HG02588 (cell line): ENCODE data around the gene FBXW11.
"Not testable (repeated sequence)": the region's sequence is repeated elsewhere in the genome, so short reads cannot be mapped to it uniquely, and the experiment has no call there.

Source experiments
- ATAC-seq: cut with Tn5 transposase; IDR thresholded peaks from one replicate; pipeline ENCODE4 v1.9.1; 2021; ENCODE audit warnings: mild to moderate bottlenecking, moderate library complexity; ENCODE audit not compliant: unreplicated experiment

FBXW11 gene

GRCh38 chr5:171956314-171956713, 50.1 kb downstream of the FBXW11 start:
- no peak for ATAC-seq

- no peak for ATAC-seq
Observed at GRCh38 chr5:171955761-171956160, 50.7 kb downstream of the FBXW11 start.

- no peak for ATAC-seq
Observed at GRCh38 chr5:171954721-171955120, 51.7 kb downstream of the FBXW11 start.

DNA sequence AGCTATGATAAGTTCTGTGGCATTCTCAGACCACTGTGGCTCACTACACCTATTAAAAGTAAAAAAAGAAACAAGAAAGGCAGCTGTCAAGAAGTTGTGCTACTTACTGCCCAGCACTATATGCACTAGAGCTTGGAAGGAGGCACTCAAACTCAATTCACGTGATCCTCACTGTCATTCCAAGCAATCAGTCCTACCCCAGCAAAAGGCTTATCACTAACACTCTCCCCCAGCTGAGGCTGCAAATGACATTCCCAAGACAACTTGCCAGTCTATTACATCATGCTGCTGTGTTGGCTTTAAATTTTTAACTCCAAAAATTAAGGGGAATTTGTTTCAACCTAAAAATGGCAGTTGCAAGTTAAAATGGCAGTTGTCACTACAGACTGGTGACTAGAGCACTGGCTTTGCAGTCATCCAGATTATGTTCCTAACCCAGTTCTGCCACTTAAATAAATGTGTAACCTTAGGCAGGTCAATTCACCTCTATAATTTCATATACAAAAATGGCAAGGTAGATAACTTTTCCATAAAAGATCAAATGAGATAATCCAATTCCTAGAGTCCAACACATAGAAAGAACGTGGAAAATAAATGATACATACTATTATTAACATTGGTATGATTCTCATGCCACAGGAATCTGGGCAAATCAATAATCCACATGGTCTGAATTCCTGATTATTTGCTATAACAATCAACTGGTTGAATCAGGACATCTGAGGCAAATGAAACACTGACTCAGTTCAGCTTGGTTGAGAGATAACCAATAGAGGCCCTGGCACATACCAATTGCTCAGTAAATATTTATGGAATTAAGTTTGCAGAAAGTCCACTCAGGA, 52.4 kb downstream of the FBXW11 start:
- ATAC-seq = no peak

DNA sequence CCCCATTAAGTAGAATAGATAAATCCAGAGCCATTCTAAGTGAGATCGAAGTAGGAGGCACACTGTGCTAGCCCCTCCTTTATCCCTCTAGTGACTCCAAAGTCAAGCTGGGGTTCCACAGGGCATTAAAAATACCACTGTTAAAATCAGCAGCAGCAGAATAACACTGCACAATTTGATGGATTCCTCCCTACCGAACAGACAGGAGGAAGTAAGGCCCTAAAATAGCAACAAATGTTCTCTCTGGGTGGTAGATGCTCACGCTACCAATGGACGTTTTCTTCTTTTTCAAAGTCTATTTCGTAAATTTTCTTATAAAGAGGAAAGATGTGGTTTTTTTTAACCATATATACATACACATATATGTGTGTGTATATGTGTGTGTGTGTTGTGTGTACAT, 54.4 kb downstream of the FBXW11 start:
- ATAC-seq = no peak

DNA sequence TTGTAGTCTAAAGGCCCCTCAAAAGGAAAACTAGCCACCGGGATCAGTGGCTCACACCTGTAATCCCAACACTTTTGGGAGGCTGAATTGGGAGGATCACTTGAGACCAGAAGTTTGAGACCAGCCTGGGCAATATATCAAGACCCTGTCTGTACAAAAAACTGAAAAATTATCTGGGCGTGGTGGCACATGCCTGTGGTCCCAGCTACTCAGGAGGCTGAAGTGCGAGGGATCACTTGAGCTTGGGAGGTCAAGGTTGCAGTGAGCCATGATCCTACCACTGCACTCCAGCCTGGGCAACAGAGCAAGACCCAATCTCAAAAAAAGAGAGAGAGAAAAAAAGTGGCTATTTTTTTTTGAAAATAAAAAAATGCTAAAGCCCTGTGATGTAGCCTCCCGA, 55.2 kb downstream of the FBXW11 start:
- no peak for ATAC-seq

GRCh38 chr5:171946000-171946781, 60.2 kb downstream of the FBXW11 start:
- no peak for ATAC-seq

- no peak for ATAC-seq
Observed at GRCh38 chr5:171945476-171945875, 61.0 kb downstream of the FBXW11 start.

DNA sequence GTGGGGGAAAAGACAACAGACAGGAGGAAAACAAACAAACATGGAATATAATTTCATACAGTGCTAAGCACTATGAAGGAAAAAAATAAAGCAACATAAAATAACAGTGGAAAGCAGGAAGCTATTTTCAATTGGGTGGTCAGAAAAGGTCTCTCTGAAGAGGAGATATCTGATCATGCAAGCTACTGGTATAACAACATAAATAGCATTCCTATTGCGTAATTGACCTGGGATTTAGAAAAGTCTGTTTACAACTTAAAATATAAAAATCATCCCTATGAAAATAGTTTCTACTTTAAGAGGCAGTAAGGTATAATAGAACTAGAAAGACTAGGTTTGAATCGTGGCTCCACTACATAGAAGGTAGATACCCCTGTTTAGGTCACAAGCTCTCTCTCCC, 61.4 kb downstream of the FBXW11 start:
- ATAC-seq = no peak

DNA sequence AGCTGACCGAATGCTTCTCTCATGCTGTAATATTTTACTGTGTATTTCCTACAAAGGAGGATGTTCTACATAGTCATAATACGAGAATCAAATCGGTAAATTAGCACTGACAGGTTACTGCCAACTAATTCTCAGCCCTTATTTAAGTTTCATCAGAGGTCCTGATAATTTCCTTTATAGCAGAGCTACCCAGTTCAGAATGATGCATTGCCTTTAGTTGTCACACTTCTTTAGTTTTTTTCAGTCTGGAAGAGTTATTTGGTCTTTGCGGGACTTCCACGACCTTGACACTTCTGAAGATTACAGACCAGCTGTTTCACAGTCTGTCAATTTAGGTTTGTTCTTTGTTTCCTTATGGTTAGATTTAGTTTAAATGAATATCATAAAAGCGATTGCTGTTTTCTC, 64.3 kb downstream of the FBXW11 start:
- ATAC-seq = not testable (repeated sequence)

DNA sequence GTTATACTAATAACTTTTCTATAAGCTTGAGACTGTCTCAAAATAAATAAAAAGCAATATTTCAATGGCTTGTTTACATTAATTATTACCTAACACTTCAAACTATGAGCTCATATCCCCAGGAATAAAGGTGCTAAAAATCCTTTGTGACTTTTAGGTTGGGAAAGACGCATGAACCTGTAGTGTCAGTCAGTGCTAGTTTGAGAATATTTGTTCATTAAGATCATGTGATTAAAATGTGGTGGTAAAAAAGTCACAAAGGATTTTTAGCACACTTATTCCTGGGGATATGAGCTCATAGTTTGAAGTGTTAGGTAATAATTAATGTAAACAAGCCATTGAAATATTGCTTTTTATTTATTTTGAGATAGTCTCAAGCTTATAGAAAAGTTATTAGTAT, 64.8 kb downstream of the FBXW11 start:
- ATAC-seq = not testable (repeated sequence)

GRCh38 chr5:171941275-171941674, 65.2 kb downstream of the FBXW11 start:
- not testable (repeated sequence) for ATAC-seq

DNA sequence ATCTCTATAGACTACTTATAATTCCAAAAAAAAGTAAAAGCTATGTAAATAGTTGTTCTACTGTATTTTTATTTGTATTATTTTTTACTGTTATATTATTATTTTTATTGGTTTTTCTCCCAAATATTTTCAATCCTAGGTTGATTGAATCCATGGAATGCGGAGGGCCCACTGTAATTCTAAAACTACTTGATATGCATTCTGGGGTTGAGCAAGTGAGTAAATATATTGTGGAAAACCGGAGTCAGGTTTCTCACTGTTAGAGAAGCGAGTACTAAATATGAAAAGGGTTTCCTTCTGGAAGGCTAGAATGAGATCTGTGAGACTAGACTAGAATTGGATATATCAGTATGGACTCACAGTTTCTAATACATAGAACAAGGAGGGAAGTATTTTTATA, 66.5 kb downstream of the FBXW11 start:
- no peak for ATAC-seq

GRCh38 chr5:171938358-171938757, 68.1 kb downstream of the FBXW11 start:
- no peak for ATAC-seq

DNA sequence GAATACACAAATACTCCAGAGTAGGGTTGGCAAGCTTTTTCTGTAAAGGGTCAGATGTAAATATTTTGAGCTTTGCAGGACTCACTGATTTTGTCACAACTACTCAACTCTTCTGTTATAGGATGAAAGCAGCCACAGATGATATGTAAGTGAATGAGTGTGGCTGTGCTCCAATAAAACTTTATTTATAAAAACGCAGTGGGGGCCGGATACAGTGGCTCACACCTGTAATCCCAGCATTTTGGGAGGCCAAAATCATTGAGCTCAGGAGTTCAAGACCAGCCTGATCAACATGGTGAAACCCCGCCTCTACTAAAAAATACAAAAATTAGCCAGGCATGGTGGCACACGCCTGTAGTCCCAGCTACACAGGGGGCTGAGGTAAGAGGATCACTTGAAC, 69.1 kb downstream of the FBXW11 start:
- ATAC-seq = no peak

- ATAC-seq = no peak
Observed at GRCh38 chr5:171934586-171934985, 71.9 kb downstream of the FBXW11 start.

DNA sequence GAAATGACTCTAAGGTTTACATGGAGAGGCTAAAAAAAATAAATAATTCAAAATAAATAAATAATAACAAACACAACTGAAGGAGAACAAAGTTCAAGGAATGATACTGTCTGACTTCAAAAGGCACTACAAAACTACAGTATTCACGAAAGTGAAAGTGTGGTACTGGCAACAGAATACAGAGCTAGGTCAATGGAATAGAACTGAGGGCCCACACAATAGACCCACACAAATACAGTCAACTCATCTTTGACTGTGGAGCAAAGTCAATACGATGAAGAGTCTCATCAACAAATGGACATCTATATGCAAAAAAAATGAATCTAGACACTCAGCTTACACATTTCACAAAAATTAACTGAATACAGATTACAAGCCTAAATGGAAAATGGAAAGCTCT, 75.3 kb downstream of the FBXW11 start:
- no peak for ATAC-seq

DNA sequence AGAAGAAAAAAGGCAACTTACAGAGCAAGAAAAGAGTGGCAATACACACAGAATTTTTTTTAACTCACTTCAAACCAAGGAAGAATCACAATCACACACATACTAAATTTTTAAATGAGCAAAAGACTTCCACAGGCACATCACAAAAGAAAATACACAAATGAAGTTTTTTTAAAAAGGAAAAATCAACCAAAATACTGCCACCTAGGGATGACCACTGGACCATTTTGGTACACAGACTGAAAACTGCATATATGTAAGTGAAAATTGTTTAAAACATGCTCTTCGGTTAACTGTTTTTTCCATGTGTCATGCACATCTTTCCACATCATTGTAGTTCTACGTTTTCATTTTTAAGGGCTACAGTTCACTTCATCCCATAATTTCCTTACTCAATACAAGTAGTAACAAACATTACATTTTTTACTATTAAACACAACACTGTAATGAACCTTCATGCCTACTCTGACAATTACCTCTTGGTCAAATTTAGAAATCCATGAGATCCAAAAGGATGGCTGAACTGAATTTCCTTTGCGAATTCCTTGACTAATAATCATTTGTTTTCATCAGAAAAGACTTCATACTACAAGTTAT, 79.0 kb downstream of the FBXW11 start:
- no peak for ATAC-seq

DNA sequence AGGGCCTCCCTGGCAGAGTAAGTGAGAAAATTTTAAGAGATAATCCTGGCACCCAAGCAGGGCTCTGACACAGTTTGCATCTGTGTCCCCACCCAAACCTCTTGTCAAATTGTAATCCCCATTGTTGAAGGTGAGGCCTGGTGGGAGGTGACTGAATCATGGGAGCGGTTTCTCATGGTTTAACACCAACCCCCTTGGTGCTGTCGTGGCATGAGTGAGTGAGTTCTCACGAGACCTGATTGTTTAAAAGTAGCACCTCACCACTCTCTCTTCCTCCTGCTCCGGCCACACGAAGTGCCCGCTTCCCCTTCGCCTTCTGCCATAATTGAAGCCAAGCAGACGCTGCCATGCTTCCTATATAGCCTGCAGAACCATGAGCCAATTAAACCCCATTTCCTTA, 80.1 kb downstream of the FBXW11 start:
- peak; percentile 45 for ATAC-seq

DNA sequence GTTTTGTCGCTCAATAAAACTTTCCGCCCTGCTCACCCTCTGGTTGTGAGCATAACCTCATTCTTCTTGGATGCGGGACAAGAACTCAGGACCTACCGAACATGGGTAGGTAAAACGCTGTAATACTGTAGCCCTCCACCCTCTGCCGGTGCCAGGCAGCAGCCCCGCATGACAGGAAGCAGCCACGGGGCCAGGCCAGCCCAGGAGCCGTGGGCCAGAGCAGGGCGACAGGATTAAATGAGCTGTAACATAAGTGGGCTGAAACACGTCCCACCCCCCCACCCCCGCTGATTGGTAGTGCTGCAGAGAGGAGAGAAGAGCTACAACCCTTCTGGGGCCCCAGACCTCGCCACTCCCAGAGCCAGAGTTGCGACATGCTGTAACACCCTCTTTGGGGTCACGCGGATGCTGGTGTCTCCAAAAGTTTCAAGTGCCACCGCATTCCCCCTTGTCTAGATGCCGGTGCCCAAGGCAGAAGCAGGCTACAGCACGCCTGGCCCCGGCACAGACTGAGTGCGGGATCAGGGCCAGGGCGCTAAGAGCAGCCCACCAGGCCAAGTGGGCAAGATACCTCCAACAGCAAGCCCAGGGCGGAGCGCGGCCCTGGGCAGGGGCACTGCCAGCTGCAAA, 81.8 kb downstream of the FBXW11 start:
- no peak for ATAC-seq

- no peak for ATAC-seq
Observed at GRCh38 chr5:171920765-171921391, 85.6 kb downstream of the FBXW11 start.
